Left lung (tissue), 10 donors: ENCODE measurements around the gene ACSF3. TPM values are rescaled to one million over a fixed set of nuclear protein-coding genes. Genes with fewer than 3 reads are reported as not detected.

Experiments used
- ATAC-seq: fragments of 200-7000 bp; cut with Tn5 transposase; one replicate; pipeline ENCODE4 v1.9.1; 2020; ENCODE audit warnings: moderate library complexity
- DNase-seq, 4 donors: peaks; one replicate each; pipeline ENCODE4 v3.0.0-alpha.2; 2013 to 2020
- H3K27ac ChIP-seq, 2 donors: fragments of 200-600 bp; sonication (generic) in 1 of 2; one replicate each; pipeline versions ENCODE4 v1.5.0 to v1.8.0; 2020 to 2021
- H3K27me3 ChIP-seq, 2 donors: fragments of 200-600 bp; sonication (generic) in 1 of 2; one replicate each; pipeline versions ENCODE4 v1.5.0 to v1.8.0; 2020 to 2021
- H3K36me3 ChIP-seq, 2 donors: fragments of 200-600 bp; sonication (generic) in 1 of 2; one replicate each; pipeline versions ENCODE4 v1.5.0 to v1.8.0; 2020 to 2021
- H3K4me1 ChIP-seq, 2 donors: fragments of 200-600 bp; one replicate each; pipeline ENCODE4 v1.8.0; 2021
- H3K4me3 ChIP-seq, 2 donors: fragments of 200-600 bp; sonication (generic) in 1 of 2; one replicate each; pipeline versions ENCODE4 v1.5.0 to v1.8.0; 2020 to 2021; ENCODE audit warnings: mild to moderate bottlenecking in 1 of 2
- H3K9me3 ChIP-seq, 2 donors: fragments of 200-600 bp; sonication (generic) in 1 of 2; one replicate each; pipeline versions ENCODE4 v1.5.0 to v1.8.0; 2020 to 2021
- intact Hi-C, 2 donors: fragments of 100-400 bp; cut with DNase I; formaldehyde crosslinking; loops; one replicate each; pipeline versions ENCODE4 v1.11.2 to v1.14.2; 2022
- polyA plus RNA-seq, 6 donors: library from polyadenylated mRNA; unstranded; fragments of 120-200 nt; gene quantifications; one replicate each; pipeline ENCODE4 v1.2.1, GENCODE V29; 2013; ENCODE audit not compliant: insufficient read length in 6 of 6
- total RNA-seq, 2 donors: library from RNA; stranded (reverse); fragmentation: NEBNext Ultra II Directional; extraction: Animal tissue kit (Norgen Biotek cat#: 25700); gene quantifications; one replicate each; pipeline ENCODE4 v1.2.1, GENCODE V29; 2021
- TF ChIP-seq, protein P1 (sequence below), 2 donors: fragments of 200-600 bp; sonication (generic) in 1 of 2; IDR thresholded peaks; one replicate each; pipeline versions ENCODE4 v1.5.0 to v1.8.0; 2021; ENCODE audit warnings: antibody characterized with exemption in 2 of 2
- donor health status: DM: no; HTN: yes; CAD: no.
- donor health status: DM: no; HTN: no; CAD: no.

The ACSF3 gene
- total and polyA plus RNA-seq, 8 donors: 30.0 to 38.4 (median 33.7) TPM

GRCh38 chr16:89055894-89056555, 37.6 kb upstream of the ACSF3 start:
- intact Hi-C loops: no loop called here
- ATAC-seq (no peak), DNase-seq (no peak)
- H3K4me3 ChIP-seq: no peak overlapping the region
- TF ChIP-seq, protein P1, sequence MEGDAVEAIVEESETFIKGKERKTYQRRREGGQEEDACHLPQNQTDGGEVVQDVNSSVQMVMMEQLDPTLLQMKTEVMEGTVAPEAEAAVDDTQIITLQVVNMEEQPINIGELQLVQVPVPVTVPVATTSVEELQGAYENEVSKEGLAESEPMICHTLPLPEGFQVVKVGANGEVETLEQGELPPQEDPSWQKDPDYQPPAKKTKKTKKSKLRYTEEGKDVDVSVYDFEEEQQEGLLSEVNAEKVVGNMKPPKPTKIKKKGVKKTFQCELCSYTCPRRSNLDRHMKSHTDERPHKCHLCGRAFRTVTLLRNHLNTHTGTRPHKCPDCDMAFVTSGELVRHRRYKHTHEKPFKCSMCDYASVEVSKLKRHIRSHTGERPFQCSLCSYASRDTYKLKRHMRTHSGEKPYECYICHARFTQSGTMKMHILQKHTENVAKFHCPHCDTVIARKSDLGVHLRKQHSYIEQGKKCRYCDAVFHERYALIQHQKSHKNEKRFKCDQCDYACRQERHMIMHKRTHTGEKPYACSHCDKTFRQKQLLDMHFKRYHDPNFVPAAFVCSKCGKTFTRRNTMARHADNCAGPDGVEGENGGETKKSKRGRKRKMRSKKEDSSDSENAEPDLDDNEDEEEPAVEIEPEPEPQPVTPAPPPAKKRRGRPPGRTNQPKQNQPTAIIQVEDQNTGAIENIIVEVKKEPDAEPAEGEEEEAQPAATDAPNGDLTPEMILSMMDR (IDR thresholded peaks at IDR 0.05): no peak
- no peaks in the 10 kb centered on the region for H3K36me3 ChIP-seq
- H3K27me3 ChIP-seq: peaks cover 0 to 80% of the 10 kb centered on the region in 2 donors
- no peak overlapping the region for H3K27ac ChIP-seq
- H3K9me3 ChIP-seq: no peaks in the 10 kb centered on the region
- H3K4me1 ChIP-seq: no peaks in the 10 kb centered on the region

DNA sequence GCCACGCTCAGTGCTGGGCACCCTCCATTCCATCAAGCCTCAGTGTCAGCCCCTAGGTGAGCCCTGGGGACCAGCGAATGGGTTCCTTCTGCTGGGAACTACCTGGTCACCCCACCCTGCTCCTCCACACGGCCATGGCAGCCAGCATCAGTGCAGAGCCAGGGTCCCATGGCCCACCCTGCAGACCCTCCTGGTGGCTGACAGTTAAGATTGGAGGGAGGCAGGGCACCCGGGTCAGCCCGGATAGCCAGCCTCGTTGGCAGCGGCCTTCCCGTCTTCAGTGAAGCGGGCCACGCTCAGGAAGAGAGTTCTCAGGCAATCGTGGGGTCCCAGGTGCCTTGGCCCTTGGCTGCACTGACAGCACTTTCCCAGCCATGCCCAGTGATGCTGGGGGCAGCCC, 37.1 kb upstream of the ACSF3 start:
- intact Hi-C loops: no loop called here
- Histone ChIP-seq H3K4me1 (no peaks in the 10 kb centered on the region), H3K4me3 (no peak overlapping the region), H3K36me3 (no peaks in the 10 kb centered on the region), H3K9me3 (no peaks in the 10 kb centered on the region), H3K27me3 (peaks cover 0 to 79% of the 10 kb centered on the region in 2 donors), H3K27ac (no peak overlapping the region)
- ATAC-seq (no peak), DNase-seq (no peak)
- TF ChIP-seq, protein P1 (IDR thresholded peaks at IDR 0.05): no peak

- intact Hi-C loops: no loop called here
- Histone ChIP-seq H3K27ac (no peak overlapping the region), H3K9me3 (no peaks in the 10 kb centered on the region), H3K4me3 (no peak overlapping the region), H3K4me1 (no peaks in the 10 kb centered on the region), H3K36me3 (no peaks in the 10 kb centered on the region), H3K27me3 (peaks cover 0 to 75% of the 10 kb centered on the region in 2 donors)
- DNase-seq (no peak), ATAC-seq (no peak)
- TF ChIP-seq, protein P1 (IDR thresholded peaks at IDR 0.05): no peak
These were observed 35.9 kb upstream of the ACSF3 start for GRCh38 chr16:89057738-89058137.

- Histone ChIP-seq H3K36me3 (no peaks in the 10 kb centered on the region), H3K9me3 (no peaks in the 10 kb centered on the region), H3K4me1 (no peaks in the 10 kb centered on the region), H3K27me3 (peaks cover 0 to 70% of the 10 kb centered on the region in 2 donors), H3K4me3 (no peak overlapping the region), H3K27ac (no peak overlapping the region)
- DNase-seq (no peak), ATAC-seq (no peak)
- intact Hi-C loops: no loop called here
- TF ChIP-seq, protein P1 (IDR thresholded peaks at IDR 0.05): no peak
These were observed 34.8 kb upstream of the ACSF3 start for GRCh38 chr16:89058812-89059211.

DNA sequence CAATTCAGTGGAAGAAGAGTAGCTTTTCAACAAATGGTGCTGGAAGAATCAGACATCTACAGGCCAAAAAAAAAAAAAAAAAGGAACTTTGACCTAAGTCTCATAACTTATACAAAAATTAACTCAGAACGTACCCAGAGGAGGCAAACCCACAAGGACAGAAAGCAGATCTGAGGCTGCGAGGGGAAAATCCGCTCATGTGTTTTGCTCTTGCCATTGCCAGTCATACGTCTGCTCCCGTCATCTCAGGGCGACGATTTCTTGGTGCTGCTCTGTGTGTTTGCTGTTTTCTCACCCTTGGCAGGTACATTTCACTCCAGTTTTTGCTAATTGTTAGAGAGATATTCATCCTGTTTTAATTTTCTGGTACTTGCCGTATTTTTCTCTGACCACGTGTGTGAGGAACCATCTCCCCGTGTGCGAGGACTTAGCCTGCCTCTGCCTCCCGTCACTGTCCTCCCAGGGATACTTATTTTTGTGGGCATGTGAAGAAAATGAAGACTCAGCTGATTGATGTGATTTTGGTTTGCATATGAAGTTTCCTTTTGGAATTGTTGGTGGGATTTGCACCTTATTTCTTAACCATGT, 33.4 kb upstream of the ACSF3 start:
- Histone ChIP-seq H3K36me3 (no peaks in the 10 kb centered on the region), H3K9me3 (no peaks in the 10 kb centered on the region), H3K27me3 (peaks cover 0 to 66% of the 10 kb centered on the region in 2 donors), H3K27ac (no peak overlapping the region), H3K4me3 (no peak overlapping the region), H3K4me1 (no peaks in the 10 kb centered on the region)
- ATAC-seq (no peak), DNase-seq (no peak)
- intact Hi-C loops: no loop called here
- TF ChIP-seq, protein P1 (IDR thresholded peaks at IDR 0.05): no peak
